ENCODE results near the gene SNRPA.
"Not testable (repeated sequence)": the region's sequence is repeated elsewhere in the genome, so short reads cannot be mapped to it uniquely, and the experiment has no call there.

SNRPA gene

GRCh38 chr19:40776364-40776763 is 25.4 kb downstream of the SNRPA start:
- DNase-seq (ENCODE audit: low read depth in 2 of 2) = no peak

- peak; percentile 79 to 90 for DNase-seq (ENCODE audit: low read depth in 2 of 2)
Observed at GRCh38 chr19:40776932-40777644, 26.1 kb downstream of the SNRPA start.

GRCh38 chr19:40777645-40777936 is 26.6 kb downstream of the SNRPA start:
- no peak for DNase-seq (ENCODE audit: low read depth in 2 of 2)

GRCh38 chr19:40777937-40778705 is 27.1 kb downstream of the SNRPA start, which contains the start of gene RAB4B:
RAB4B (plus strand) TSS chr19:40778247; CDS start chr19:40778376, 129 bp downstream.
- peak; percentile 99 to 100 for DNase-seq (ENCODE audit: low read depth in 2 of 2)

- DNase-seq (ENCODE audit: low read depth in 2 of 2) = no peak
Observed at GRCh38 chr19:40778706-40779284, 27.8 kb downstream of the SNRPA start.

- DNase-seq (ENCODE audit: low read depth in 2 of 2) = no peak
Observed at GRCh38 chr19:40780582-40780981, 29.6 kb downstream of the SNRPA start.

- DNase-seq (ENCODE audit: low read depth in 2 of 2) = no peak
Observed at GRCh38 chr19:40781140-40781539, 30.1 kb downstream of the SNRPA start.

- DNase-seq (ENCODE audit: low read depth in 2 of 2) = no peak
Observed at GRCh38 chr19:40783711-40784110, 32.7 kb downstream of the SNRPA start.

- not testable (repeated sequence) for DNase-seq (ENCODE audit: low read depth in 2 of 2)
Observed at GRCh38 chr19:40784146-40784545, 33.1 kb downstream of the SNRPA start.

- DNase-seq (ENCODE audit: low read depth in 2 of 2) = no peak
Observed at GRCh38 chr19:40785526-40785925, 34.5 kb downstream of the SNRPA start.

GRCh38 chr19:40786060-40787037 is 35.3 kb downstream of the SNRPA start:
- no peak for DNase-seq (ENCODE audit: low read depth in 2 of 2)

- no peak for DNase-seq (ENCODE audit: low read depth in 2 of 2)
Observed at GRCh38 chr19:40791349-40791748, 40.3 kb downstream of the SNRPA start.

- no peak for DNase-seq (ENCODE audit: low read depth in 2 of 2)
Observed at GRCh38 chr19:40791996-40792395, 41.0 kb downstream of the SNRPA start.

- no peak for DNase-seq (ENCODE audit: low read depth in 2 of 2)
Observed at GRCh38 chr19:40797166-40797962, 46.4 kb downstream of the SNRPA start.

GRCh38 chr19:40797963-40798682 is 47.1 kb downstream of the SNRPA start:
- DNase-seq (ENCODE audit: low read depth in 2 of 2) = peak in 1 of 2 donors; percentile 53

GRCh38 chr19:40798683-40799557 is 47.9 kb downstream of the SNRPA start, which contains the start of gene EGLN2:
EGLN2 (plus strand) TSS chr19:40799191; CDS start chr19:40800573, 1,382 bp downstream.
- DNase-seq (ENCODE audit: low read depth in 2 of 2) = peak; percentile 100

- no peak for DNase-seq (ENCODE audit: low read depth in 2 of 2)
Observed at GRCh38 chr19:40799558-40800338, 48.7 kb downstream of the SNRPA start.

GRCh38 chr19:40800339-40800996 is 49.5 kb downstream of the SNRPA start:
- DNase-seq (ENCODE audit: low read depth in 2 of 2) = no peak
